HG03064 (cell line): ENCODE results near the gene VCX2.
"Not testable (repeated sequence)": the region's sequence is repeated elsewhere in the genome, so short reads cannot be mapped to it uniquely, and the experiment has no call there.

Experiments used
- ATAC-seq: cut with Tn5 transposase; IDR thresholded peaks from one replicate; pipeline ENCODE4 v1.9.1; 2021; ENCODE audit warnings: low read depth; ENCODE audit not compliant: unreplicated experiment

Gene VCX2

GRCh38 chrX:8125566-8125965, 45.5 kb downstream of the VCX2 start:
- ATAC-seq, result no peak

DNA sequence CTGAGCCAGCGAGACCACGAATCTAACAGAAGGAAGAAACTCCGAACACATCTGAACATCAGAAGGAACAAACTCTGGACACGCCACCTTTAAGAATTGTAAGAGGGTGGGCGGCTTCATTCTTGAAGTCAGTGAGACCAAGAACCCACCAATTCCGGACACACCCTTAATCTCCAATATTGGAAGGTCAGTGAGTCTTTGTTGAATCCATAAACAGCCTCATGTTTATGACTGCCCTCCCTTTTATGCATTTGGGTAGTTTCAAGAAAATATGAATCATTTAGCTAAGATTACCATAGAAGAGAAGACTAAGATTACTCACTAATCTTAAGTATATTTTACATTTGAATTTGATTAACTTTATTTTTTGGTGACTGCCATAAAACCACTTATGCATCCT, 48.5 kb downstream of the VCX2 start:
- ATAC-seq, result no peak

DNA sequence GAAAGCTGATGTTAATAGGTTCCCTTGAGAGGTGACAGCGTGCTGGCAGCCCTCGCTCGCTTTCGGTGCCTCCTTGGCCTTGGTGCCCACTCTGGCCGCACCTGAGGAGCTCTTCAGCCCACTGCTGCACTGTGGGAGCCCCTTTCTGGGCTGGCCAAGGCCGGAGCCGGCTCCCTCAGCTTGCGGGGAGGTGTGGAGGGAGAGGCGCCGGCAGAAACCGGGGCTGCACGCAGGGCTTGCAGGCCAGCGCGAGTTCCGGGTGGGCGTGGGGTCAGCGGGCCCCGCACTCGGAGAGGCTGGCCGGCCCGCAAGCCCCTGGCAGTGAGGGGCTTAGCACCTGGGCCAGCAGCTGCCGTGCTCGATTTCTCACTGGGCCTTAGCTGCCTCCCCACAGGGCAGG, 49.7 kb downstream of the VCX2 start:
- ATAC-seq, result not testable (repeated sequence)
